ENCODE data around the gene FAHD2A.
"Not testable (repeated sequence)": the region's sequence is repeated elsewhere in the genome, so short reads cannot be mapped to it uniquely, and the experiment has no call there.

Gene FAHD2A

DNA sequence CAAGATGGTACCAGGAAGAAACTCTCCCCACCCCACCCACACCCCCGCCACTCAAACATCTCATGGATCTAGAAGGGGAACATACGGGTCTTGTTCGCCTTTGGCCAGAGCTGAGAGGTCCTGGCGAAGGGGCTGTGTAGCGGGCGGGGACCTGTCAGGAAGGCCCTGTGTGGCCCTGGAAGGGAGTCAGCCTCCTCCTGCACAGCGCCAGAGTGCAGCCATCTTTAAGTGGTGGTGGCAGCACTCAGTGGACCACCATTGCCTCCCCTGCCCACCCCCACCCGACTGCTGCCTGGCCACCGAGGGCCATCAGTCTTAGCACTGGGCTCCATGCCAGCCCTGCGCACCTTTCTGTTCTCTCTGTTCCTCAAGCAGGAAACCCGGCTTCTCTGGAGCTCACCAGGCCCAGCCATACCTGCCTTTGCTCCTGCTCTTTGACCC lies 11.6 kb upstream of the FAHD2A start:
- DNase-seq (ENCODE audit: low spot score): no peak

DNA sequence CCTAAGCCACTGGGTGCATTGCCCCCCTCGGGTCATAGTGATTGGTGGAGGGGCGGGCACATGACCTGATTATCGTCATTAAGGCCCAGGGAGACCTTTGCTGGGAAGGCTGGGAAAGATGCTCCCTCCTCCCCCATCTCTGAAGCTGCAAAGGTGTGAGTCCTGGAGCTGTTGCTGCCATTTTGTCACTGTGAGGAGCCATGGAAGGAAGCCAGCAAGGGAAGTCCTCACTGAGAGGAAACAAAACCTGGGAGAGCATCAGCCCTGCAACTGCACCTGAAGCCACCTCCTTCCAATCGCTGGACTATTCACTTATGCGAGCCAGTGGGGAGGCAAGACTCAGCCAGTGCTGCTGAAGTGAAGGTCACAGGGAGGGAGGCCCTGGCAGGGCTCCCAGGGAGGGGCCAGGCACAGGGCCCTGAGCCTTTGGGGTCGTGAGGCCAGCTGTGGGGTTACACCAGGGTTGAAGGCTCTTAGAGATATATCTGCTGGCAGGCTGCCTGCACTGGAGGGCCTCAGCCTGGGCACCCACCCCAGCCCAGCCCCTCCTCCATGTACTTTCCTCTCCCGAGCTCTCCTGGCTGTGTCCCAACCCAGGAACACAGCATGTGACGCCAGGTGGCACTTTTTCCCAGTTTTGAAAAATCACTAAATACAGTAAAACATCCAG lies 10.7 kb upstream of the FAHD2A start:
- DNase-seq (ENCODE audit: low spot score): no peak

DNA sequence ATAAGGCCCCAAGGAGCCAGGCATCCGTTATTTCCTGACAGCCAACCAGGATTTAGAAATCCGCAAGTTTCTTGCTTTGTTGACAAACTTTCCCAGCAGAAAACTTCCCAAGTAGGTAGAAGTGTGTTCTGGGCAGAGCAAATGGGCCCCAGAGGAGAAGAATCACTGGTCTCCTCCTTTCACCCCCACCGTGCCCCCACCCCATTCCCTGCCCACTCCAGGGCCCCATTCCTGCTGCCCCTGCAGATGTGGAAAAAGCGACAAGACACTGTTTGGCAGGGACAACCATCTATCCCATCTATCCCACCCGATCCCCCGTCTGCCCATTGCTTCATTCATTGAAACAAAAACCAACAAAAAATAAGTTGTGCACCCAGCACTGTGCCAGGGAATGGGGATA lies 10.2 kb upstream of the FAHD2A start:
- DNase-seq (ENCODE audit: low spot score): no peak

DNA sequence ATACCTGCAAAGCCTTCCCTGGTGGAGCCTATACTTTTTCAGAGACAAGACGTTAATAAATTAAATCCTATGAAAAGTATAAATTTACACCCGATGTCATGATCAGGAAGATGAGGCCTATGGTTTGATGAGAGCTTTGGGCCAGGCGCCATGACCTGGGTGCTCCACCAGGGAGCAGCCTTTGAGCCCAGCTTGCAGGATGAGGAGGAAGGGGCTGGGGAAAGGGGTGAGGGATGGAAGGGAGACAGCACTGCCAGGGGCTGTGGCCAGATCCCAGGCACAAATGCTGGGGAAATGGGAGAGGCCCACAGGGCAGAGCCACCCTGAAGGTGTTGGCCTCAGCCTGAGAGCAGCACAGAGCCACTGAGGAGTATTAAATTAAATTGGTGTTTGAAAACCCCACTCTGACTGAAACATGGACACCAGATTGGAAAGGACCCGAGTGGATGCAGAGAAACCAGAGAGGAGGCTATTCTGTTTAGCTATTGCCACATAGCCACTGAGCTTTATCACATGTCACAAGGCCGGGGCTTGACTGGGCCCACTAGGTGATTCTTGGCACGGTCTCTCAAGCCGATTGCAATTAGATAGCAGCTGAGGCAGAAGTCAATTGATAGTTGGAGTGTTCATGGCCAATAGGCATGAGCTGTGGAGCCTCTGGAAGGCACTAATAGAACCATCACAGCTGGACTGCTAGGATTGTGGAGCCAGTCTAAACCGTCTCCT lies 9.6 kb upstream of the FAHD2A start:
- no peak for DNase-seq (ENCODE audit: low spot score)

DNA sequence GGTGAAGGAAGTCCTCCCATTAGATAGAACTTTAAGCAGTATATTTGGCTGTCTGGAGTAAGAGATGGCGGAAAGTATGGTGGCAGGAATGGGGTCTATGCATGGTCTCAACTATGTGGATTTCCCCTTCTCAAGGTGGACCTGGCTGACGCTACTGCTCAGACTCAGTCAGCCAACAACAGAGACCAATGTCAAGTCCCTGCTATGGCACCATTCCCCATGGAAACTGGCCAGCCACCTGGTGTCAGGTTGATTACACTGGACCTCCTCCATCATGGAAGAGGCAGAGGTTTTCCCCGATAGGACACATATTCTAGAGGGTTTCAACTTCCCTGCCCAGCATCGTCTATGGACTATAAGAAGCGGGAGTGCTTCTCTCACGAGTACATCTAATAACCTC lies 8.6 kb upstream of the FAHD2A start:
- no peak for DNase-seq (ENCODE audit: low spot score)

DNA sequence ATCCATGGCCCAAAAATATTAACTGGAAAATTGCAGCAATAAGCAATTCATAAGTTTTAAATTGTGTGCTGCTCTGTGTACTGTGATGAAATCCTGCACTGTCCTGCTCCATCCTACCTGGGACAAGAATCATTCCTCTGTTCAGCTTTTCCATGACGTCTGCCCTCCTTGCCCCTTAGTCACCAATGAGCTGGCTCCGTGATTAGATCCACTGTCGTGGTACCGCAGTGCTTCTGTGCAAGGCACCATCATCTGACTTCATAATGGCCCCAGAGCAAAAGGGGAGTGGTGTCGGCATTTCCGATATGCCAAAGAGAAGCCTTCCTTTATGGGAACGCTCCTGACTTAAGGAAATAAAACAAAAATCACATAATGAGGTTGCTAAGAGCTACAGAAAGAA lies 3.4 kb upstream of the FAHD2A start:
- no peak for DNase-seq (ENCODE audit: low spot score)

DNA sequence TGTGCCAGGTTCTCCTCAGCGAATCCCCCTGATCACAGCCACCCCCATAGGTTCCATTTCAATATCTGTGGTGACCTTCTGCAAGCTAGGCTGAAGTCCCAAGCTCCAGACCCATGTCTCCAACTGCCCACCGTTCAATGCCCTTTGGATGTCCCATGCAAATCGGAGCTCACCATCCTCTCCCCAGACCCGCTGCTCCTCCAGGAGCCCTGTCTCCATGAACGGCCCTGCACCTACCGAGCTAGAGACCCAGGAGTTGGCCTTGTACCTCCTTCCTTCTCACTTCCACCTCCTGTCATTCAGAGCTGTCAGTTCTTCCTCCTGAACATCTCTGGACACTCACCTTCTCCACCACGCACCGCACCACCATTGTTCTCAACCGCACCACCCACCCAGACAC lies 1.0 kb upstream of the FAHD2A start:
- no peak for DNase-seq (ENCODE audit: low spot score)

DNA sequence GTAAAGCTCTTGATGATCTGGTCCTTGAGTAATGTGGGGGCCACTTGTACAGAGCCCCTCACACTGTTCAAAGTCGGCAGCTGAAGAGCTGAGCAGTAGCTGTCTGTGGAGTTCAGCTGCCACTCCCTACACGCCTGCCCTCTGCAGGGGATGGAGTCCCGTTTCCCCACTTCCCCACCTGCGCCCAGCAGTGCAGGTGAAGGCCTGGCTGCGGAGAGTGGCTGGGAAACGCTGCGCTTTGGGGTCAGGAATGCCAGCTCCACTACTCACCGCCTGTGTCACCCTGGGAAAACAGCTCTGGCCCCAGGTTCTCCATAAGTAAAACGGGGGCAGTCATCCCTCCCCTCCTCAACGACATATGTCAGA lies 521 bp upstream of the FAHD2A start:
- DNase-seq (ENCODE audit: low spot score): not testable (repeated sequence)

DNA sequence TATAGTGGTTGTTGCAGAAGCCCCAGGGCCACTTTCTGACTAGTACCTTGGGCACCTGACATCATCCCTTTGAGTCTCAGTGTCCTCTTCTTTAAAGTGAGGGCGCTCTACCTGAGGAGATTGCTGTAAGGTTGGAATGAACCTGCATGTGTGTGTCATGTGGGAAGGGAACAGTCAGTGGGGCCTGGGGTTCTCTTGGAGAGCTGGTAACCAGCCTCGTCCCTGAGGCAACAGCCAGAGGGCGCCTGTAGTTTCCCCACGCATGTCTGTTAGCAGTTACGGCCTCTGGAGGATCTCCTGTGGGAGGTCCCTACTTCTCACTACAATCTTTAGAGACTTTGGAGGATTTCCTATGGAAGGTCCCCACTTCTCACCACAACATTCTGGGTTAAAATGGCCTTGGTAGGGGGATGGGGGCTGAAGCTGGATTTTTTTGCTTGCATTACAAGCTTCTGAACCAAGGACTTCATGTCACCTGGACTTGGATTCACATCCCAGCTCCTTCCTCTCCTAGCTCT lies 755 bp downstream of the FAHD2A start:
- DNase-seq (ENCODE audit: low spot score): not testable (repeated sequence)

DNA sequence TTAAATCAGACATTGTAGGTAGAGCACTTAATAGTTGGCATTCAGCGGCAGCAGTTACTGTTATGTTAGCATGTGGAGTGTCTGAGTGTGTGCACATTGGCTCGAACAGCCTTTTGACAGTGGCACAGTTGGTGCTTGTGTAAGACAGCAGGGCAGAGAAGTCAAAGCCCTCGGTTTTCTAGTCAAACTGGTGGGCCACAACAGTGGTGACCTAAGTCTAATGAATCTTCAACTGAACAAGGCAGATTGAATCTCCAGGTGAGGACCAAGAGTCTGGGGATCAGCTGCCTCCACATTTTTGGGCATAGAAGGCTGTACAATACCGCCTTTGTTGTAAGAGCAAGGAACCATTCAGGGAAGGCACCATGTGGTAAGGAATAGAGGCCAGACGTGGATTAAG lies 1.3 kb downstream of the FAHD2A start:
- not testable (repeated sequence) for DNase-seq (ENCODE audit: low spot score)

DNA sequence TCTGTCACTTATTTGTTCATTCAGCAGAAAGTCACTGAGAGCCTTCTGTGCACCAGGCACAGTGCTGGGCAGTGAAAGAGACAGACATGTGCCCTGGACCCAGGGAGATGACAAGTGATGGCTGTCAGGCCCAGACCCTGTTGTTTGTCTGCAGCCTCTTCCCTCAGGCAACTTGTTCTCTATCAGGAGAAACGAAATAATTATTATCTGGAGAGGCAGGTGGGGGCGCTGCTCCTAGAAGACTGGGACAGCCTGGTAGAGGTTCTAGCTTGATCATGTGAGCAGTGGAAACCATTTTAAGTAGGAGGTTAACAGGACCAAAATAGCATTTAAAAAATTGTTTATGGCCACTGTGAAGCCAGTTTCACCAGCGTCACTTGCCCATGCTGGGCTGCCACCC lies 2.2 kb downstream of the FAHD2A start:
- not testable (repeated sequence) for DNase-seq (ENCODE audit: low spot score)

DNA sequence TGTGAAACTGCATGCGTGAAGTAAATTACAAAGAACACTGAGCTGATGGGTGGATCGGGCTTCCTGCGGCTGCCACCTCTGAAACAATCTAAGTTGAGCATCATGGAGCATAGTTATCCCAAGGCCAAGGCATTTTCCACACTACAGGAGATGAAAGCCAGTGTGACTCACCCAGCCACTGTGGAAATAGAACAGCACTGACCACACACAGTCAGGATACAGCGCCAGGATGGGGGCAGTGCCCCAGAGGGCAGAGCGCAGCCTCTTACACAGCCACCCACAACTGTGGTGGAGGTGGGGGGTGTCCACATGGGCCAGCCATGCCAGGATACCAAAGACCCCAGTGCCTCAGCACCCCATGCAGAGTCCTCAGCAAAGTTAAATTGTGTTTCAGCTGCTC lies 8.7 kb downstream of the FAHD2A start:
- DNase-seq (ENCODE audit: low spot score): peak; percentile 5

DNA sequence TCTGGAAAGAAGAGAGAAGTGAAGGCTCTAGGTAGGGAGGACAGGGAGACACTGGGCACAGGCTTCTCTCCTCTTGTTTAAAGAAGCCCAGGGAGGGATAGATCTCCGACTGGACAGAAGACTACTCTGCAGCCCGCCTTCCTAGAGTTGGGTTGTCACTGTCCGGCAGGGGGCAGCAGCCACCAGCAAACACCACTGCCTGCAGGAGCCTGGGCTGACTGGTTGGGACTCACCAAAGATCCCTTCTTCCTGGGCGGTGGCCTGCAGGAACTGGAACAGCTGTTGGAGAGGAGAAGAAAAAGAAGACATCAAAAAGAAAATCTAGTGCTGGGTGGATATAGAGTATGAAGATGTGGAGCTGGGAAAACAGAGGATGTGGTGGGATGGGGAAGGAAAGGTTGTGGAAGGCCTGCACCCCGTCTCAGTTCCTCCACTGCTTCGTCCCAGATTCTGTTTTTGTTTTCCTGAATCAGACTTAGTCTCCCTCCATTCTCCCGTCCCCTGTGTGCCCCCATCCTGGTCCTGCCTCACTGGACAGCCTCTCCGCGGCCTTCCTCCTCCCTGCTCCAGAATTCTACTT lies 11.6 kb downstream of the FAHD2A start:
- peak; percentile 57 for DNase-seq (ENCODE audit: low spot score)

DNA sequence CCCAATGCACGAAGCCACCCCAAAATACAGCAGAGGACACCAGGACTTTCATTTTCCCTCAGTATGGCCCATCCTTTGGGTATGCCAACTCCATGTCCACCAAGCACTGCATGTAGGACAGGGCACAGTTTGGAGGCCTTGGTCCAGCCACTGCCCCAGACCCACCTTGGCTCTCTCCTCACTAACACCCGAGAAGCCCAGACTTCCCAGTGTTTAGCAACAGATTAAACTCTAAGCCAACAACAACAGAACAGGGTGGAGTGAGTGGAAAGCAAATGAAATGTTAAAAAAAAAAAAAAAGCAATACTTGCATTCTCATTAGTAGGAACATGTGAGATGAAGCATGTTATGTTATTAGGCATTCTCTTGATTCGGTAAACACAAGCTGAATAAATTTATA lies 12.6 kb downstream of the FAHD2A start:
- DNase-seq (ENCODE audit: low spot score): not testable (repeated sequence)

DNA sequence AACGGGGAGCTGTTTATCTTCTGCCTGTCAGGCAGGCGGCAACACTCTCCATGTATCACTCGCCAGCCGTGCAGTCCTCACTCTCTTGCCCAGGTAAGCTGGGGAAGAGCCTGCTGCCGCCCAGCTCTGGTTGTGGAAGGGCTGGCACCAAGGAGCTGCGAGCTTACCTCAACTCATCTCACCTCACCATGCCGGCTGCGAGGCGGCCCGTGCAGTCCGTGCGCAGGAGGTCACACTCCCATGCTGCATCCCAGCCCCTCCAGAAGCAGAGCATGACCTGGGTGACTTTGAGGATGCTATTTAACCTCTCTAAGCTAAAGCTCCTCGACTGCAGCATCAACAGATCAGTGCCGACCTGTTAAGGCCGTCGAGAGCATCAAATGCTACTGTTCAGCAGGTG lies 13.1 kb downstream of the FAHD2A start:
- DNase-seq (ENCODE audit: low spot score): not testable (repeated sequence)

DNA sequence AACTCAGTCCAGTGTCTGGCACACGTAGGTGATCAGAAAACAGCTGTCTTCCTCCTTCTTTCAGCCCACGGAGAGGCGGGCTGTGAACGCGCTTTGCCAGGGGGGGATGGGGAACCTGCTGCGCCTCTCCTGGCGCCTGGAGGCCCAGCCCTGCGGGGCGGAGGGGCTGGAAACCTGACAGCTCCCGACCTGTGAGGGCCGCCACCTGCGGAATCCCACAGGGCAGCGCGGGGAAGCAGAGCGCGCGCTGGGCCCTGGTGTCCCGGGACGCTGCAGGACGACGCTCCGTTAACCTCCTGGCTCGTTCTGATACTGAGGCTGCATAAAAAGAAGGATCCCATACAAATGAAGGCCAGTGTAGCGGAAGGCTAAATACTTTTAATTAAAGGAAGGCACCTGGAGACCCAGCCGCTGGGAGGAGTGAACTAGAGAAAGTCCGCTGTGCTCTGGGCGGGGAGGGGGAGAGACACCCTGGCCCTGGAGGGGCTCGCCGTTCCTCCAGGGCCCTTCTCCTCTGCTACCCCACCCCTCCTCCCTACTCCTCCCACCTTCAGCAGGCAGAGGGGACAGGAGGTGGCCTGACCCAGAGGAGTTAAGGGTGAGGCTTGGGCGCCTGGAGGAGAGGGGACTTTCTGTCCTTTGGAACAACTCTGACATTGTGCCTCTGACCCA lies 24.8 kb downstream of the FAHD2A start:
- not testable (repeated sequence) for DNase-seq (ENCODE audit: low spot score)

DNA sequence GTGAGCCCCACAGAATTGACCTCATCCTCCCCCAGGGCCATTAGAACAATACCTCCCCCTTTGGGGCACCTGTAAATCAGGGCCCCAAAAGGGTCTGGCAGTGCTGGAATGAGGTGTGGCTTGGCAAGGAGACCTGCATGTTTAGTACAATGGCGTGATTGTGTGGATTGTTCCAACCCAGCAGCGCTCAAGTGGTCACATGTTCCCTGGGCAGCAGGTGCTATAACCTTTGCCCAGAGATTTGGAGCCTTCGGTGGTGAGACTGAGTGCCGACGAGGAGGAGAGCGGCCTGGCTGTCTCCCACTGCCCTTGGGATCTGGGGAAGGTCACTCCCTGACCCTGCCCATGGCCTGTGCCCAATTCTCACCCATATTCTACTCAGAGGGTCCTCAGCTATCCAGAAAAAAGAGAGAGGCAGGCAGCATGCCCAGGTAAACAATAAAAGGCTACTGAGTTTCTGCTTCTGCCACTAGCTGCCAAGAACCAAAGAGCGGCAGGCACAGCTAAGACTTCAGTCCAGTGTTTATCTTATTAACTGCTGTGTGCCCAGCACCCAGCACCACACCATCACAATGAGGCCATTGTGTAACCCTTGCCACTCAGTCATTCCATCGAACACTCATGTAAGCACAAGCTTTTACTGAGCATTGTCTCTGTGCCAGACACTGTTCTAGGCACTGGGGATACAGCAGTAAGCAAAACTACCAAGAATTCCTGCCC lies 27.4 kb downstream of the FAHD2A start:
- not testable (repeated sequence) for DNase-seq (ENCODE audit: low spot score)

DNA sequence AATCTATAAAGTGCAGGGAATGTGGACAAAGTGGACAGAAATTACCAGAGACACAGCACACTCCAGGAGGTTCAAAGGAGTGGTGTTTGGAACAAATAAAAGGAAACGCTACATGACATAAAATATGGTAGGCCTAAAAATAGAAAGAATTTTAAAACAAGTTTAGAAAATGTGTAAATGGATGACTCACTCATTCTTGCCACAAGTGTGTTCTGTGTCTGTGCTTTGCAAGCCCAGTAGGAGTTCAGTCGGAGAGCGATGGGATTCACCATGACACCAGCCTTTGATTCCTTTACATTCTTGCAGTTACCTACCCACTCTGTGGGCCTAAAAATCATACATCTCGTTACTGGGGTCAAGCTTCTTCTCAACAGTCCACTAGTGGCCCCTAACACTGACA lies 30.9 kb downstream of the FAHD2A start:
- DNase-seq (ENCODE audit: low spot score): not testable (repeated sequence)

DNA sequence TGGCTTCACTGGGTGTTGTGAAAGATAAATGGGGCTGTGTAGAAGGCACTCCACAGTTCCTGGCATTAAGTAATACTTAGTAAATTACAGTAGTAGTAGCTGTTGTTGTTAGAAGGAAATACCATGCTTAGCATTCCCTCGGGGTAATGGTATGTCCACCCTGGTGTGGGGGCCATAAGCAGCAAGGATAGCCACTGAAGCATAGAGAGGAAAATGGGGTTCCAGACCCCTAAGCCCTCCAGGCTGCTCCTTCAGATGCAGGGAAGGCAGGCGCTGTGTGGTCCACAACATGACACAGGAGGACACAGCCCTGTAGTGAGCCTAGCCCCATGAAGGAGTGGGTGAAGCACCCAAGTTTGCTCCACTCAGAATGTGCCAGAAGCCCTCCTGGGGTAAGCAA lies 31.5 kb downstream of the FAHD2A start:
- DNase-seq (ENCODE audit: low spot score): not testable (repeated sequence)

DNA sequence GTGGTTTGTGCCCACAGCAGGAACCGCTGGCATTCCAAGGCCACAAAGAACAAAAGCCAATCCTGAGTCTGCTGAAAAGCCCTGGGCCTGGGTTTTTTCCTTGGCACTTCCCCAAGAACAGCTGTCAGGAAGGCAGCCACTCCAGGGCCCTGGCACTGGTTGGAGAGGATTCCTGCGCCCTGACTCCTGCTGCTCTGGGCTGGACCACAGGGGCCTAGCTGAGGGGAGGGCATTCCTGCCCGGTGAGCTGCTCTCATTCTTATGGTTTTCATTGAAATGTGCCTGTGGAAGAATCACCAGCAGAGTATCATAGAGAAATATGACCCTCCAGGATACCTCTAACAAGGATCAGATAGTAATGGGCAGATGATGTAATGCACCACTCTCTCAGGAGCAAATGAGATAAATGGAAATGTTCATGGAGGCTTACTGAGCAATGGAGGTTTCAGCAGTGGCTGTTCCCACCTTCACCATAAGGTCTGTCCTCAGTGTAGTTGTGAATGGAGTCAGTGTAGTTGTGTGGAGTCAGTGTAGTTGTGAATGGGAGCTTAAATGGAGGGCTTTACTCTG lies 32.1 kb downstream of the FAHD2A start:
- not testable (repeated sequence) for DNase-seq (ENCODE audit: low spot score)

DNA sequence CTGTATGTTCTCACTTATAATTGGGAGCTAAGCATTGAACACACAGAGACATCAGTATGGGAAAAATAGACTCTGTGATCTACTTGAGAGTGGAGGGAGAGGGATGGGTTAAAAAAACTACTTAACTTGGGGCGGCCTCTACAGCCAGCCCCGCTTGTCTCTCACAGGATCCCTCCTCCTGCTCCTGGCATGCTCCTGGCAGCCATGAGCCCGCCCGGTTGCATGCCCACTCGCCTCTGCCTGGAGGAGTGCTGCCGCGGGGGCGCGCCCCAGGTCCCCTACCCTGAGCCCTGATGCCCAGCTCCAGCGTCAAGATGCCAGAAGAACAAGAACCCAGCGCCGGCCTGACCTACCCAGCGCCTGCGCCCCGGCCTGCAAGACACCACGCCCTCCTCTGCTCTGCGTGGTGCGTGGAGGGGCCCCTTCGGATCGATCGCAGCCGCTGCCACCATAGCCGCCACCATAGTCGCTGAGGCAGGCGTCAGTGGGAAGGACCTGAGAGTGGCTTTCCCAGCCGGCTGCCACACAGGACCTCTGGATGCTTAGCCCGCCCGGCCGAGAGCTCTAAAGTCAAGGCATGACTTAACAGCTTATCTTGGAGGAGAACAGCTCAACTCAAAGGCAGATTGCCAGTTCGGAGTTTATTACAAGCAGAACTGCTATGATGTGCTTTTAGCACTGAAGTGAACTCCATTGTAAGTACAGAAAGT lies 32.8 kb downstream of the FAHD2A start:
- not testable (repeated sequence) for DNase-seq (ENCODE audit: low spot score)

Measured in hepatic stellate cell (primary cell).